ENCODE results near the gene PCNP. TPM values are rescaled to one million over a fixed set of nuclear protein-coding genes. Genes with fewer than 3 reads are reported as not detected.

Gene PCNP
- total and polyA plus RNA-seq, 2 donors (not counting 1 experiment from before 2014, with no cell fraction given), result 39.1 to 156 TPM

- Mint-ChIP-seq H3K4me1 (peaks cover 7% of the 10 kb centered on the region), H3K27me3 (no peaks in the 10 kb centered on the region), H3K4me3 (no peak overlapping the region), H3K9me3 (ENCODE audit: insufficient read depth) (no peaks in the 10 kb centered on the region), H3K27ac (no peak overlapping the region)
- ChIA-PET CTCF (no interaction called here), POLR2A (no interaction called here)
- intact Hi-C loops (cut with micrococcal nuclease), result no loop called here
- Histone ChIP-seq H3K9me3 (ENCODE audit: control extremely low read depth in 1 of 3, control insufficient read depth in 2 of 3, insufficient read depth in 1 of 3, low read length in 2 of 3) (no peaks in the 10 kb centered on the region), H2AFZ (ENCODE audit: insufficient read depth, low read depth, low read length, poor library complexity, severe bottlenecking) (no peak overlapping the region), H3K4me2 (replicated peaks; ENCODE audit: low read depth, low read length, poor library complexity, severe bottlenecking) (no peak overlapping the region), H3K27ac (ENCODE audit: low read length in 2 of 2) (no peak overlapping the region), H3K4me3 (ENCODE audit: control extremely low read depth in 1 of 5, extremely low read depth in 1 of 5, insufficient read depth in 1 of 5, low read depth in 2 of 5, low read length in 4 of 5) (no peak overlapping the region), H3K9ac (ENCODE audit: low read length) (no peak overlapping the region), H3K36me3 (replicated peaks in 1 of 2; ENCODE audit: control extremely low read depth in 1 of 2, control insufficient read depth in 1 of 2, extremely low read depth in 1 of 2, insufficient read depth in 2 of 2, low read length in 1 of 2) (peaks cover 9 to 42% of the 10 kb centered on the region in 2 experiments), H3K4me1 (ENCODE audit: control insufficient read depth in 2 of 2, insufficient read depth in 2 of 2, low read length in 2 of 2) (no peaks in the 10 kb centered on the region), H3K79me2 (ENCODE audit: control insufficient read depth, insufficient read depth, low read length) (peaks cover 38% of the 10 kb centered on the region), H3K27me3 (replicated peaks in 1 of 4; ENCODE audit: control extremely low read depth in 1 of 4, control insufficient read depth in 3 of 4, insufficient read depth in 4 of 4, low read length in 3 of 4) (no peaks in the 10 kb centered on the region), H4K20me1 (ENCODE audit: control insufficient read depth, insufficient read depth, low read length, poor library complexity, severe bottlenecking) (peaks cover 22% of the 10 kb centered on the region)
- TF ChIP-seq, protein P1, sequence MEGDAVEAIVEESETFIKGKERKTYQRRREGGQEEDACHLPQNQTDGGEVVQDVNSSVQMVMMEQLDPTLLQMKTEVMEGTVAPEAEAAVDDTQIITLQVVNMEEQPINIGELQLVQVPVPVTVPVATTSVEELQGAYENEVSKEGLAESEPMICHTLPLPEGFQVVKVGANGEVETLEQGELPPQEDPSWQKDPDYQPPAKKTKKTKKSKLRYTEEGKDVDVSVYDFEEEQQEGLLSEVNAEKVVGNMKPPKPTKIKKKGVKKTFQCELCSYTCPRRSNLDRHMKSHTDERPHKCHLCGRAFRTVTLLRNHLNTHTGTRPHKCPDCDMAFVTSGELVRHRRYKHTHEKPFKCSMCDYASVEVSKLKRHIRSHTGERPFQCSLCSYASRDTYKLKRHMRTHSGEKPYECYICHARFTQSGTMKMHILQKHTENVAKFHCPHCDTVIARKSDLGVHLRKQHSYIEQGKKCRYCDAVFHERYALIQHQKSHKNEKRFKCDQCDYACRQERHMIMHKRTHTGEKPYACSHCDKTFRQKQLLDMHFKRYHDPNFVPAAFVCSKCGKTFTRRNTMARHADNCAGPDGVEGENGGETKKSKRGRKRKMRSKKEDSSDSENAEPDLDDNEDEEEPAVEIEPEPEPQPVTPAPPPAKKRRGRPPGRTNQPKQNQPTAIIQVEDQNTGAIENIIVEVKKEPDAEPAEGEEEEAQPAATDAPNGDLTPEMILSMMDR (IDR thresholded peaks at IDR 0.05), result no peak
- no peak for TF ChIP-seq EZH2 (IDR thresholded peaks at IDR 0.05; ENCODE audit: borderline replicate concordance, insufficient read depth, low read depth, low read length, poor library complexity, severe bottlenecking)
- no CpG with 5 or more reads among the region's 1 CpG for WGBS (ENCODE audit: insufficient coverage)
- ATAC-seq (ENCODE audit: low read depth), result no peak
- no peak for DNase-seq
Observed at GRCh38 chr3:101588616-101589015, 14.6 kb downstream of the PCNP start.

- Histone ChIP-seq H3K36me3 (replicated peaks in 1 of 2; ENCODE audit: control extremely low read depth in 1 of 2, control insufficient read depth in 1 of 2, extremely low read depth in 1 of 2, insufficient read depth in 2 of 2, low read length in 1 of 2) (peaks cover 12 to 40% of the 10 kb centered on the region in 2 experiments), H3K4me2 (replicated peaks; ENCODE audit: low read depth, low read length, poor library complexity, severe bottlenecking) (no peak overlapping the region), H3K27me3 (replicated peaks in 1 of 4; ENCODE audit: control extremely low read depth in 1 of 4, control insufficient read depth in 3 of 4, insufficient read depth in 4 of 4, low read length in 3 of 4) (no peaks in the 10 kb centered on the region), H3K79me2 (ENCODE audit: control insufficient read depth, insufficient read depth, low read length) (peaks cover 18% of the 10 kb centered on the region), H3K4me1 (ENCODE audit: control insufficient read depth in 2 of 2, insufficient read depth in 2 of 2, low read length in 2 of 2) (no peaks in the 10 kb centered on the region), H2AFZ (ENCODE audit: insufficient read depth, low read depth, low read length, poor library complexity, severe bottlenecking) (no peak overlapping the region), H3K9ac (ENCODE audit: low read length) (no peak overlapping the region), H3K27ac (ENCODE audit: low read length in 2 of 2) (no peak overlapping the region), H3K4me3 (ENCODE audit: control extremely low read depth in 1 of 5, extremely low read depth in 1 of 5, insufficient read depth in 1 of 5, low read depth in 2 of 5, low read length in 4 of 5) (no peak overlapping the region), H3K9me3 (ENCODE audit: control extremely low read depth in 1 of 3, control insufficient read depth in 2 of 3, insufficient read depth in 1 of 3, low read length in 2 of 3) (no peaks in the 10 kb centered on the region), H4K20me1 (ENCODE audit: control insufficient read depth, insufficient read depth, low read length, poor library complexity, severe bottlenecking) (peaks cover 7% of the 10 kb centered on the region)
- H3K27me3 Mint-ChIP-seq, result no peaks in the 10 kb centered on the region
- DNase-seq, result no peak
- peaks cover 6% of the 10 kb centered on the region for H3K4me1 Mint-ChIP-seq
- H3K9me3 Mint-ChIP-seq (ENCODE audit: insufficient read depth), result no peaks in the 10 kb centered on the region
- ChIA-PET CTCF (no interaction called here), POLR2A (interaction anchor here (0.6 kb wide), 2 partner anchors 1758 to 1759 kb away, joined by 3 to 4 read pairs; no protein-coding TSS in a partner anchor)
- no peak overlapping the region for H3K4me3 Mint-ChIP-seq
- no peak overlapping the region for H3K27ac Mint-ChIP-seq
- no peak for ATAC-seq (ENCODE audit: low read depth)
- no peak for TF ChIP-seq EZH2 (IDR thresholded peaks at IDR 0.05; ENCODE audit: borderline replicate concordance, insufficient read depth, low read depth, low read length, poor library complexity, severe bottlenecking)
- TF ChIP-seq, protein P1 (IDR thresholded peaks at IDR 0.05), result no peak
- WGBS (ENCODE audit: insufficient coverage), result no CpG with 5 or more reads among the region's 3 CpGs
- intact Hi-C loops (cut with micrococcal nuclease), result no loop called here
Observed at GRCh38 chr3:101591071-101591470, 17.1 kb downstream of the PCNP start.
